ENCODE results near the gene SLC41A3.

SLC41A3 gene

DNA sequence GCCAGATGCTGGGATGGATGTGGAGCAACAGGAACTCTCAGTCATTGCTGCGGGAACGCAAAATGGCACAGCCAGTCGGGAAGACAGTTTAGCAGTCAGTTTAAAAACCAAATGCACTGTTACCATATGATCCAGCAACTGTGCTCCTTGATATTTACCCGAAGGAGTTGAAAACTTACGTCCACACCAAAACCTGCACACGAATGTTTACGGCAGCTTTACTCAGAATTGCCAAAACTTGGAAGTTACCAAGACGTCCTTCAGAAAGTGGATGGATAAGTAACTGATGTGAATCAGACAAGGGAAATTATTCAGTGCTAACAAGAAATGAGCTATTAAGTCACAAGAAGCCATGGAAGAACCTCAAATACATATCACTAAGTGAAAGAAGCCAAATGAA lies 36.1 kb upstream of the SLC41A3 start:
- POLR2A ChIA-PET: no interaction called here
- DNase-seq: no peak
- Histone ChIP-seq H3K4me3 (ENCODE audit: control insufficient read depth in 1 of 7, extremely low read depth in 1 of 7, insufficient read depth in 4 of 7, low read depth in 2 of 7, low read length in 6 of 7) (no peak overlapping the region), H3K4me1 (ENCODE audit: control extremely low read depth in 1 of 4, control insufficient read depth in 4 of 4, insufficient read depth in 4 of 4, low read length in 3 of 4) (no peaks in the 10 kb centered on the region), H3K9me3 (ENCODE audit: control extremely low read depth in 1 of 5, control insufficient read depth in 4 of 5, insufficient read depth in 2 of 5, low read depth in 1 of 5, low read length in 4 of 5) (no peaks in the 10 kb centered on the region), H3K27ac (ENCODE audit: insufficient read depth in 1 of 2, low read depth in 1 of 2, low read length in 2 of 2, poor library complexity in 1 of 2, severe bottlenecking in 2 of 2) (no peak overlapping the region), H3K36me3 (ENCODE audit: control insufficient read depth in 4 of 4, insufficient read depth in 4 of 4, low read length in 3 of 4) (no peaks in the 10 kb centered on the region), H3K27me3 (replicated peaks in 2 of 5; ENCODE audit: control insufficient read depth in 4 of 5, insufficient read depth in 5 of 5, low read length in 4 of 5) (peaks cover 0 to 2% (median 0%) of the 10 kb centered on the region in 5 experiments)
- 97% methylated on average over 5 of the region's 8 CpGs for WGBS (ENCODE audit: insufficient coverage)
- CTCF ChIA-PET: no interaction called here

DNA sequence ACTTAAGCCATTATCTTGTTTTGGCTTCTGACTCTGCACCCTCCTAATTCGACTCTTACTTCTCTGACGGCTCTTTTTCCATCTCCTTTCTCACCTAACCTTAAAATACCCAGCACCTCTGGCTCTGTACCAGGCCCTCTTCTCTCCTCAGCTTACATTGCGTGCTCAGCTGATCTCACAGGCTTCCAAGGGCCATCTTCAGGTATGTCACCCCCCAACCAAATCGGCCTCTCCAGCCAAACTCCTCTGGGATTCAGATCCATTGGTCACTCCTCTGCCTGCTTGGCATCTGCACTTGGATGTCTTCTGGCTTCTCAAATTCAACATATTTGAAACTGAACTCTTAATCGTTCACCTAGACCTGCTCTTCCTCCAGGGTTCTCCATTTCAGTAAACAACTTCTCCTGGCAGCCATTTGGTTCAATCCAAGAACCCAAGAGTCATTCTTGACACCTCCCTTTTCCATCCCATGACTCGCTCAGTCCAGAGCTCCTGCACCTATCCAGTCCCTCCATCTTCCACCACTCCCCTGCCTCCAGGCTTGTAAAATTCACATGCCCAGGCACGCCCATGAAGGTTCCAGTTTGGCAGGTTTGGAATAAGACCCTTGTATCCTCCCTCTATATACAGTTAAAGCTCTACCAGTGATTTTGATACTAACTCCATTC lies 35.2 kb upstream of the SLC41A3 start:
- WGBS (ENCODE audit: insufficient coverage): 93% methylated on average over 7 of the region's 7 CpGs
- Histone ChIP-seq H3K36me3 (ENCODE audit: control insufficient read depth in 4 of 4, insufficient read depth in 4 of 4, low read length in 3 of 4) (no peaks in the 10 kb centered on the region), H3K9me3 (ENCODE audit: control extremely low read depth in 1 of 5, control insufficient read depth in 4 of 5, insufficient read depth in 2 of 5, low read depth in 1 of 5, low read length in 4 of 5) (no peaks in the 10 kb centered on the region), H3K27ac (ENCODE audit: insufficient read depth in 1 of 2, low read depth in 1 of 2, low read length in 2 of 2, poor library complexity in 1 of 2, severe bottlenecking in 2 of 2) (no peak overlapping the region), H3K27me3 (replicated peaks in 2 of 5; ENCODE audit: control insufficient read depth in 4 of 5, insufficient read depth in 5 of 5, low read length in 4 of 5) (peaks cover 0 to 2% (median 0%) of the 10 kb centered on the region in 5 experiments), H3K4me3 (ENCODE audit: control insufficient read depth in 1 of 7, extremely low read depth in 1 of 7, insufficient read depth in 4 of 7, low read depth in 2 of 7, low read length in 6 of 7) (no peak overlapping the region), H3K4me1 (ENCODE audit: control extremely low read depth in 1 of 4, control insufficient read depth in 4 of 4, insufficient read depth in 4 of 4, low read length in 3 of 4) (no peaks in the 10 kb centered on the region)
- CTCF ChIA-PET: no interaction called here
- POLR2A ChIA-PET: no interaction called here
- DNase-seq: no peak

DNA sequence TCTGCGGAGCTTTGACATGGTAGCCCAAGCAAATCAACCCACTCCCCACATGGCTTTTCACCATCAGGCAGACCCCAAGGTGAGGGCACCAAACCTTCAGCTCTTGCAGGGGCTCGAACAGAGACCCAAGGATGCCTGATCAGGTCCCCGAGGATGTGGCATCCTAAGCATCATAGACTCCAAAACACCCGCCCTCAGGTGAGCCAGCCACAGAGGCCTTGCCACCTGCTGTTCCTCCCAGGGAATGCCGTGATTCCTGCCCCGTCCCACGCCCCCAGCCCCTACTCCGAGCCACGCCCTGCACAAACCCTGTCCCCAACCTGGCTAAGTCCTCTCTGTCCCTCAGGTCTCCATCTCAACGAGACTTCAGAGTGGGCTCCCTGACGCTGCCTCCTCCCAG lies 34.7 kb upstream of the SLC41A3 start:
- H3K27me3 ChIP-seq (replicated peaks in 2 of 5; ENCODE audit: control insufficient read depth in 4 of 5, insufficient read depth in 5 of 5, low read length in 4 of 5): peaks cover 0 to 2% (median 0%) of the 10 kb centered on the region in 5 experiments
- H3K36me3 ChIP-seq (ENCODE audit: control insufficient read depth in 4 of 4, insufficient read depth in 4 of 4, low read length in 3 of 4): no peaks in the 10 kb centered on the region
- POLR2A ChIA-PET: no interaction called here
- WGBS (ENCODE audit: insufficient coverage): 94% methylated on average over 10 of the region's 11 CpGs
- H3K27ac ChIP-seq (ENCODE audit: insufficient read depth in 1 of 2, low read depth in 1 of 2, low read length in 2 of 2, poor library complexity in 1 of 2, severe bottlenecking in 2 of 2): no peak overlapping the region
- no peaks in the 10 kb centered on the region for H3K9me3 ChIP-seq (ENCODE audit: control extremely low read depth in 1 of 5, control insufficient read depth in 4 of 5, insufficient read depth in 2 of 5, low read depth in 1 of 5, low read length in 4 of 5)
- no peaks in the 10 kb centered on the region for H3K4me1 ChIP-seq (ENCODE audit: control extremely low read depth in 1 of 4, control insufficient read depth in 4 of 4, insufficient read depth in 4 of 4, low read length in 3 of 4)
- CTCF ChIA-PET: no interaction called here
- DNase-seq: no peak
- no peak overlapping the region for H3K4me3 ChIP-seq (ENCODE audit: control insufficient read depth in 1 of 7, extremely low read depth in 1 of 7, insufficient read depth in 4 of 7, low read depth in 2 of 7, low read length in 6 of 7)

DNA sequence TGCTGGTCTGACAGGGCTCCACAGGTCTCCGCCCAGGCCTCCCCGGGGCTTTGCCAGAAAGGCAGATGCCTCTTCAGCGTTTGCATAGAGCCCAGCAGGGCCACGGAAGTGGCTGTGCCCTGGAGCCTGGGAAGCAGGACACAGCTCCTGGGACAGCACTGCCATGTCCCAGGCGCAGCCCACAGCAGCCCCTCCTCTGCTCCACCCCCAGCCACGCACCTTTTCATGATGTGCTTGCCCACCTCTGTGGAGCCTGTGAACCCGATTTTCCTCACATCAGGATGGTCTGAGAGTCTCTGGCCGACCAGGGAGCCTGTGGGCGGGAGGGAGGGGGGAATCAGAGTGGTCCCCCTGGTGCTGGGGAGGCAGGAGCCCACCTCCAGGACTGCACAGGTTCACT lies 33.9 kb upstream of the SLC41A3 start:
- no peaks in the 10 kb centered on the region for H3K4me1 ChIP-seq (ENCODE audit: control extremely low read depth in 1 of 4, control insufficient read depth in 4 of 4, insufficient read depth in 4 of 4, low read length in 3 of 4)
- CTCF ChIA-PET: interaction anchor here (1.4 kb wide), 1 partner anchor 10 kb away, joined by 3 read pairs; no protein-coding TSS in a partner anchor
- DNase-seq: no peak
- POLR2A ChIA-PET: no interaction called here
- no peak overlapping the region for H3K27ac ChIP-seq (ENCODE audit: insufficient read depth in 1 of 2, low read depth in 1 of 2, low read length in 2 of 2, poor library complexity in 1 of 2, severe bottlenecking in 2 of 2)
- 97% methylated on average over 6 of the region's 9 CpGs for WGBS (ENCODE audit: insufficient coverage)
- H3K36me3 ChIP-seq (ENCODE audit: control insufficient read depth in 4 of 4, insufficient read depth in 4 of 4, low read length in 3 of 4): no peaks in the 10 kb centered on the region
- no peak overlapping the region for H3K4me3 ChIP-seq (ENCODE audit: control insufficient read depth in 1 of 7, extremely low read depth in 1 of 7, insufficient read depth in 4 of 7, low read depth in 2 of 7, low read length in 6 of 7)
- H3K27me3 ChIP-seq (replicated peaks in 2 of 5; ENCODE audit: control insufficient read depth in 4 of 5, insufficient read depth in 5 of 5, low read length in 4 of 5): peaks cover 0 to 2% (median 0%) of the 10 kb centered on the region in 5 experiments
- no peaks in the 10 kb centered on the region for H3K9me3 ChIP-seq (ENCODE audit: control extremely low read depth in 1 of 5, control insufficient read depth in 4 of 5, insufficient read depth in 2 of 5, low read depth in 1 of 5, low read length in 4 of 5)

DNA sequence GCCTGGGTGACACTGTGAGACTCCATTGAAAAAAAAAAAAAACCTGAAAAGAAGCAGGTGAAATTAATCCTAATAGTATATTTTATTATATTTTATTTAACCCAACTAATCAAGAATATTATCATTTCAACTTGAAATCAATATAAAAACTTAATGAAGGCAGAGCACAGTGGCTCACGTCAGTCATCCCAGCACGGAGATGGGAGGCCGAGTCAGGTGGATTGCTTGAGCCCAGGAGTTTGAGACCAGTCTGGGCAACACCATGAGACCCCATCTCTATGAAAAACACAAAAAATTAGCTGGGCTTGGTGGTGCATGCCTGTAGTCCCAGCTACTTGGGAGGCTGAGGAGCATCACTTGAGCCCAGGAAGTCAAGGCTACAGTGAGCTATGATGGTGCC lies 33.3 kb upstream of the SLC41A3 start:
- Histone ChIP-seq H3K9me3 (ENCODE audit: control extremely low read depth in 1 of 5, control insufficient read depth in 4 of 5, insufficient read depth in 2 of 5, low read depth in 1 of 5, low read length in 4 of 5) (no peaks in the 10 kb centered on the region), H3K27ac (ENCODE audit: insufficient read depth in 1 of 2, low read depth in 1 of 2, low read length in 2 of 2, poor library complexity in 1 of 2, severe bottlenecking in 2 of 2) (no peak overlapping the region), H3K27me3 (replicated peaks in 2 of 5; ENCODE audit: control insufficient read depth in 4 of 5, insufficient read depth in 5 of 5, low read length in 4 of 5) (peaks cover 0 to 2% (median 0%) of the 10 kb centered on the region in 5 experiments), H3K4me1 (ENCODE audit: control extremely low read depth in 1 of 4, control insufficient read depth in 4 of 4, insufficient read depth in 4 of 4, low read length in 3 of 4) (no peaks in the 10 kb centered on the region), H3K36me3 (ENCODE audit: control insufficient read depth in 4 of 4, insufficient read depth in 4 of 4, low read length in 3 of 4) (no peaks in the 10 kb centered on the region), H3K4me3 (ENCODE audit: control insufficient read depth in 1 of 7, extremely low read depth in 1 of 7, insufficient read depth in 4 of 7, low read depth in 2 of 7, low read length in 6 of 7) (no peak overlapping the region)
- ChIA-PET CTCF (interaction anchor here (1.4 to 1.7 kb wide), 2 partner anchors 9 to 17 kb away, joined by 3 to 6 read pairs; no protein-coding TSS in a partner anchor), POLR2A (no interaction called here)
- 100% methylated on average over 3 of the region's 3 CpGs for WGBS (ENCODE audit: insufficient coverage)
- no peak for DNase-seq

DNA sequence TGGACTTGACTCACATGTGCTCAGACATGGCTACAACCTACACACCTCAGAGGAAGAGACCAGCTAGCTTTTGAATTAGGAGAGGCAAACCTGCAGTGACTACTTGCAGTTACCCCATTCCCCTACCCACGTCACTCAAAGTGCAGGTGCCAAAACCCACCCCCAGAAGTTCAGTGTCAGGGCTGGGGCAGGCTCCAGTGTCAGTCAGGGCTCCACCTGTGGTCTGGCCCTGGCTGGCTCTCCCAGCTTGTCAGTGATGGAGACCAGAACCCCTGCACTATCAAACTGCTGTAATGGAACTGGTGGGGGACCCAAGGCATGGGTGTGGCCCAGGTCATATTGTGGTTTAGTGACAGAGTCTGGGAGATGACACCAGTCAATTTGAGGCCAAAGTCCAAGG lies 32.6 kb upstream of the SLC41A3 start:
- 100% methylated on average over 1 of the region's 1 CpG for WGBS (ENCODE audit: insufficient coverage)
- CTCF ChIA-PET: interaction anchor here (1.4 to 1.7 kb wide), 2 partner anchors 8 to 17 kb away, joined by 3 to 6 read pairs; no protein-coding TSS in a partner anchor
- POLR2A ChIA-PET: no interaction called here
- H3K4me3 ChIP-seq (ENCODE audit: control insufficient read depth in 1 of 7, extremely low read depth in 1 of 7, insufficient read depth in 4 of 7, low read depth in 2 of 7, low read length in 6 of 7): no peak overlapping the region
- H3K27me3 ChIP-seq (replicated peaks in 2 of 5; ENCODE audit: control insufficient read depth in 4 of 5, insufficient read depth in 5 of 5, low read length in 4 of 5): no peaks in the 10 kb centered on the region
- DNase-seq: no peak
- H3K27ac ChIP-seq (ENCODE audit: insufficient read depth in 1 of 2, low read depth in 1 of 2, low read length in 2 of 2, poor library complexity in 1 of 2, severe bottlenecking in 2 of 2): no peak overlapping the region
- no peaks in the 10 kb centered on the region for H3K36me3 ChIP-seq (ENCODE audit: control insufficient read depth in 4 of 4, insufficient read depth in 4 of 4, low read length in 3 of 4)
- H3K9me3 ChIP-seq (ENCODE audit: control extremely low read depth in 1 of 5, control insufficient read depth in 4 of 5, insufficient read depth in 2 of 5, low read depth in 1 of 5, low read length in 4 of 5): no peaks in the 10 kb centered on the region
- H3K4me1 ChIP-seq (ENCODE audit: control extremely low read depth in 1 of 4, control insufficient read depth in 4 of 4, insufficient read depth in 4 of 4, low read length in 3 of 4): no peaks in the 10 kb centered on the region

DNA sequence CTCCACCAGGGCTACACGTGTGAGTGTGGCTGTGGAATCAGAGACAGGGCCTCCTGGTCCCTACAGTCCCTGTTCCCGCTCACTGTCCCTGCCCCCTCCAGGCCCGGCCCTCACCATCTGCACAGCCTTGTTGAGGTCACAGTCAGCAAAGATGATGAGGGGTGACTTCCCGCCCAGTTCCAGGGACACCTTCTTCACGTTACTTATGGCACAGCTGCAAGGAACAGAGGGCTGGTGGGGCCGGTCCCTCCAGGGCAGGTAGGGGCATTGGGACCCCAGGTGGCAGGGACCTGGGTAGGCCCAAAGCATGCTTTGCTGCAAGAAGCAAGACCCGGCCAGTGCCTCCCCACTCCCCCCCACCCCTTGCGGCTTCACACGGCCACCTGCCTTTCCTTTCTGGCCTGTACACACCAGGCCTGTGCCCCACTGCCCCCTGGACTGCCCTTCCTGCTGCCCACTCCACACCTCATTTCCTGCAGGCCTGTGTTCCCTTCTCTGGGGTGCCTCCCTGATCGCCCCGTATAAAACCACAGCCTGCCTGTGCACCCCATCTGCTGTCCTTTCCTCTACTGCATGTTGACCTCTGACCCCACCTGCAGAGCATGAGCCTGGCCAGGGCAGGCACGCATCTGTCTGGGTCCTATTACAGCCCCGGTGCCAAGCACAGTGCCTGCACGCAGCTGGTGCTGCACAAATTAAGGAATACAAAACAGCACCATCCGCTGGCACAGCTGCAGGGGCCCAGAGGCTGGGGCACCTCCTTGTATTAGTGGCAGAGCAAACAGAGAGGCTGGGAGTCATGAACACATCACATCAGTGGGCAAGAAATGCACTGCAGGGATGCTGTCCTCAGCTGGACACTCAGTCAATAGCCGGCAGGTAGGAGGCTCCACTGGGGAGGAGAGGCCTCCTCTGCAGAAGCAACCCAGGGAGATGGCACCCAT lies 30.8 kb upstream of the SLC41A3 start:
- H3K4me3 ChIP-seq (ENCODE audit: control insufficient read depth in 1 of 7, extremely low read depth in 1 of 7, insufficient read depth in 4 of 7, low read depth in 2 of 7, low read length in 6 of 7): no peak overlapping the region
- CTCF ChIA-PET: no interaction called here
- H3K4me1 ChIP-seq (ENCODE audit: control extremely low read depth in 1 of 4, control insufficient read depth in 4 of 4, insufficient read depth in 4 of 4, low read length in 3 of 4): no peaks in the 10 kb centered on the region
- 94% methylated on average over 12 of the region's 16 CpGs for WGBS (ENCODE audit: insufficient coverage)
- no peaks in the 10 kb centered on the region for H3K36me3 ChIP-seq (ENCODE audit: control insufficient read depth in 4 of 4, insufficient read depth in 4 of 4, low read length in 3 of 4)
- H3K9me3 ChIP-seq (ENCODE audit: control extremely low read depth in 1 of 5, control insufficient read depth in 4 of 5, insufficient read depth in 2 of 5, low read depth in 1 of 5, low read length in 4 of 5): no peaks in the 10 kb centered on the region
- POLR2A ChIA-PET: no interaction called here
- no peaks in the 10 kb centered on the region for H3K27me3 ChIP-seq (replicated peaks in 2 of 5; ENCODE audit: control insufficient read depth in 4 of 5, insufficient read depth in 5 of 5, low read length in 4 of 5)
- no peak for DNase-seq
- no peak overlapping the region for H3K27ac ChIP-seq (ENCODE audit: insufficient read depth in 1 of 2, low read depth in 1 of 2, low read length in 2 of 2, poor library complexity in 1 of 2, severe bottlenecking in 2 of 2)

Data from common myeloid progenitor, CD34-positive (primary cell).